HL-60 (cell line): ENCODE measurements around the gene XRN2.

Experiments
- DNase-seq, 2 experiments: peaks; one replicate each; pipeline ENCODE4 v3.0.0-alpha.2; 2010 to 2020; ENCODE audit warnings: low read depth in 1 of 2, low spot score in 1 of 2
- H3K27ac ChIP-seq: fragments of 250-450 bp; sonication (Bioruptor Pico); replicated peaks from 2 replicates; pipeline ENCODE4 v1.5.1; 2020; ENCODE audit warnings: mild to moderate bottlenecking, moderate library complexity
- H3K27me3 ChIP-seq: fragments of 250-450 bp; sonication (Bioruptor Pico); 2 replicates; pipeline ENCODE4 v1.5.1; 2021; ENCODE audit warnings: mild to moderate bottlenecking, moderate library complexity; ENCODE audit not compliant: insufficient read depth, poor library complexity, severe bottlenecking
- H3K4me3 ChIP-seq: replicated peaks from 2 replicates; pipeline ENCODE4 v1.5.1; 2011; ENCODE audit warnings: mild to moderate bottlenecking, control low read depth, low read length; ENCODE audit not compliant: insufficient read depth
- GABPA ChIP-seq: IDR thresholded peaks from 2 replicates; pipeline ENCODE4 v1.6.1; 2012; ENCODE audit warnings: low read depth
- POLR2AphosphoS5 ChIP-seq: IDR thresholded peaks from 2 replicates; pipeline ENCODE4 v1.6.1; 2012; ENCODE audit warnings: low read depth
- REST ChIP-seq: IDR thresholded peaks from 2 replicates; pipeline ENCODE4 v1.6.1; 2012; ENCODE audit warnings: low read depth; ENCODE audit not compliant: insufficient replicate concordance
- SPI1 ChIP-seq: IDR thresholded peaks from 2 replicates; pipeline ENCODE4 v1.6.1; 2012; ENCODE audit warnings: low read depth, mild to moderate bottlenecking, borderline replicate concordance
- TF ChIP-seq, protein P1 (sequence below): IDR thresholded peaks from one replicate; pipeline ENCODE4 v1.5.1; 2011; ENCODE audit warnings: low read length, control low read depth, inconsistent platforms; ENCODE audit not compliant: insufficient read depth

The XRN2 gene

DNA sequence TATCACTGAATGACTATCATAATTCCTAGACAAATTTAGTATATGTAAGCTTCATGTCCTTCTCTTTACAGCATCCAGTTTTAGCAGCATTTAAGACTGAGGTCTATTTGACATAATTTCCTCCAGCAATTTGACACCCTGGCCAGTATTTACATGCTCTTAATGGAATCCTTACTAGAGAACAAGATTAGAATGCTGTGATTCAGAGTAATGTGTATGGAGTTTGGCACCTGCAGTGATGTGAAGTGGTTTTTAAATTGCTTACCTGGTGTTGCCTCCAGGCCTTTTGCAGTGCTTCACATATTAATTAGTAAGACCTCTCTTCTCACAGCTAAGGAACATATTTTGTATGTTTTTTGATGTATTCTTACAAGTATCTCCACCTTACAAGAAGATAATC, 84.4 kb downstream of the XRN2 start:
- H3K4me3 ChIP-seq: no peak overlapping the region
- H3K27ac ChIP-seq: no peak overlapping the region
- DNase-seq: no peak
- no peak for TF ChIP-seq REST
- TF ChIP-seq, protein P1, sequence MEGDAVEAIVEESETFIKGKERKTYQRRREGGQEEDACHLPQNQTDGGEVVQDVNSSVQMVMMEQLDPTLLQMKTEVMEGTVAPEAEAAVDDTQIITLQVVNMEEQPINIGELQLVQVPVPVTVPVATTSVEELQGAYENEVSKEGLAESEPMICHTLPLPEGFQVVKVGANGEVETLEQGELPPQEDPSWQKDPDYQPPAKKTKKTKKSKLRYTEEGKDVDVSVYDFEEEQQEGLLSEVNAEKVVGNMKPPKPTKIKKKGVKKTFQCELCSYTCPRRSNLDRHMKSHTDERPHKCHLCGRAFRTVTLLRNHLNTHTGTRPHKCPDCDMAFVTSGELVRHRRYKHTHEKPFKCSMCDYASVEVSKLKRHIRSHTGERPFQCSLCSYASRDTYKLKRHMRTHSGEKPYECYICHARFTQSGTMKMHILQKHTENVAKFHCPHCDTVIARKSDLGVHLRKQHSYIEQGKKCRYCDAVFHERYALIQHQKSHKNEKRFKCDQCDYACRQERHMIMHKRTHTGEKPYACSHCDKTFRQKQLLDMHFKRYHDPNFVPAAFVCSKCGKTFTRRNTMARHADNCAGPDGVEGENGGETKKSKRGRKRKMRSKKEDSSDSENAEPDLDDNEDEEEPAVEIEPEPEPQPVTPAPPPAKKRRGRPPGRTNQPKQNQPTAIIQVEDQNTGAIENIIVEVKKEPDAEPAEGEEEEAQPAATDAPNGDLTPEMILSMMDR: no peak
- no peak for TF ChIP-seq POLR2AphosphoS5
- TF ChIP-seq SPI1: no peak
- TF ChIP-seq GABPA: no peak
- H3K27me3 ChIP-seq: peaks cover 13% of the 10 kb centered on the region

- Histone ChIP-seq H3K4me3 (no peak overlapping the region), H3K27me3 (peaks cover 24% of the 10 kb centered on the region), H3K27ac (no peak overlapping the region)
- DNase-seq: no peak
- no peak for TF ChIP-seq POLR2AphosphoS5
- no peak for TF ChIP-seq GABPA
- TF ChIP-seq, protein P1: no peak
- no peak for TF ChIP-seq REST
- no peak for TF ChIP-seq SPI1
These were observed 85.4 kb downstream of the XRN2 start for GRCh38 chr20:21388566-21388965.

GRCh38 chr20:21389368-21389767, 86.2 kb downstream of the XRN2 start:
- no peak for DNase-seq
- TF ChIP-seq, protein P1: no peak
- TF ChIP-seq GABPA (no peak), REST (no peak), SPI1 (no peak), POLR2AphosphoS5 (no peak)
- H3K27me3 ChIP-seq: peaks cover 29% of the 10 kb centered on the region

More at GRCh38 chr20:21389368-21389767, 86.2 kb downstream of the XRN2 start:
- no peak overlapping the region for H3K4me3 ChIP-seq
- H3K27ac ChIP-seq: no peak overlapping the region
